GM23338 (cell line): Measurements from ENCODE around the gene FRA10AC1. TPM values are rescaled to one million over a fixed set of nuclear protein-coding genes. Genes with fewer than 3 reads are reported as not detected.

Experiments
- ATAC-seq: fragments of 200-7000 bp; cut with Tn5 transposase; 3 replicates; pipeline ENCODE4 v1.9.1; 2020
- DNase-seq: peaks from one replicate; pipeline ENCODE4 v3.0.0-alpha.2; 2015; ENCODE audit warnings: low spot score
- H2AFZ ChIP-seq: fragments of 200-600 bp; sonication (generic); 2 replicates; pipeline ENCODE4 v1.8.0; 2016; ENCODE audit warnings: antibody characterized with exemption, mild to moderate bottlenecking, moderate library complexity
- H3F3A ChIP-seq: fragments of 200-600 bp; sonication (generic); replicated peaks from 2 replicates; pipeline ENCODE4 v1.8.0; 2017; ENCODE audit warnings: antibody characterized with exemption, mixed run types, low read depth
- H3K27ac ChIP-seq: fragments of 200-600 bp; sonication (generic); 2 replicates; pipeline ENCODE4 v1.6.1; 2016; ENCODE audit warnings: low read depth
- H3K27me3 ChIP-seq: fragments of 200-600 bp; sonication (generic); 2 replicates; pipeline ENCODE4 v1.8.0; 2016; ENCODE audit warnings: mild to moderate bottlenecking, mixed run types, moderate library complexity; ENCODE audit not compliant: insufficient read depth
- H3K36me3 ChIP-seq: fragments of 200-600 bp; sonication (generic); 2 replicates; pipeline ENCODE4 v1.8.0; 2016; ENCODE audit warnings: mild to moderate bottlenecking; ENCODE audit not compliant: insufficient read depth
- H3K4me1 ChIP-seq: fragments of 200-600 bp; sonication (generic); 2 replicates; pipeline ENCODE4 v1.8.0; 2016; ENCODE audit warnings: mild to moderate bottlenecking, moderate library complexity; ENCODE audit not compliant: insufficient read depth
- H3K4me2 ChIP-seq: fragments of 200-600 bp; sonication (generic); 2 replicates; pipeline ENCODE4 v1.7.1; 2017; ENCODE audit warnings: mixed run types
- H3K4me3 ChIP-seq: fragments of 200-600 bp; sonication (generic); 2 replicates; pipeline ENCODE4 v1.6.1; 2016; ENCODE audit warnings: mixed run types
- H3K79me2 ChIP-seq: fragments of 200-600 bp; sonication (generic); replicated peaks from 2 replicates; pipeline ENCODE4 v1.8.0; 2017; ENCODE audit warnings: mild to moderate bottlenecking; ENCODE audit not compliant: insufficient read depth
- H3K9me2 ChIP-seq: fragments of 200-600 bp; sonication (generic); 2 replicates; pipeline ENCODE4 v1.8.0; 2017; ENCODE audit not compliant: insufficient read depth
- H4K20me1 ChIP-seq: fragments of 200-600 bp; sonication (generic); replicated peaks from 2 replicates; pipeline ENCODE4 v1.8.0; 2017; ENCODE audit warnings: mild to moderate bottlenecking; ENCODE audit not compliant: insufficient read depth
- H3K27ac Mint-ChIP-seq: 2 replicates; pipeline ENCODE4 v1.8.0; 2020; ENCODE audit warnings: inconsistent platforms, mild to moderate bottlenecking, moderate library complexity, mixed read lengths
- H3K27me3 Mint-ChIP-seq: 3 replicates; pipeline ENCODE4 v1.8.0; 2022; ENCODE audit warnings: low read depth, mild to moderate bottlenecking, moderate library complexity, mixed read lengths, inconsistent platforms; ENCODE audit not compliant: insufficient read depth, poor library complexity
- H3K36me3 Mint-ChIP-seq: 3 replicates; pipeline ENCODE4 v1.8.0; 2021; ENCODE audit warnings: low read depth, mild to moderate bottlenecking, inconsistent platforms, moderate library complexity, mixed read lengths
- H3K4me1 Mint-ChIP-seq: 3 replicates; pipeline ENCODE4 v1.8.0; 2020; ENCODE audit warnings: mild to moderate bottlenecking, inconsistent platforms, mixed read lengths
- H3K4me3 Mint-ChIP-seq: 3 replicates; pipeline ENCODE4 v1.8.0; 2021; ENCODE audit warnings: moderate library complexity, mild to moderate bottlenecking, inconsistent platforms, mixed read lengths
- H3K9me3 Mint-ChIP-seq: 3 replicates; pipeline ENCODE4 v1.8.0; 2020; ENCODE audit warnings: moderate library complexity, mild to moderate bottlenecking, inconsistent platforms, mixed read lengths
- CREB1 ChIP-seq: fragments of 250-450 bp; sonication (Bioruptor Pico); IDR thresholded peaks from 2 replicates; pipeline ENCODE4 v1.5.0; 2020; ENCODE audit warnings: low read depth, mild to moderate bottlenecking, moderate library complexity
- EZH2 ChIP-seq: fragments of 200-600 bp; sonication (generic); IDR thresholded peaks from one replicate; pipeline ENCODE4 v1.8.0; 2017; ENCODE audit warnings: antibody characterized with exemption, mild to moderate bottlenecking, low read depth; ENCODE audit not compliant: unreplicated experiment
- EZH2phosphoT487 ChIP-seq: fragments of 200-600 bp; sonication (generic); IDR thresholded peaks from one replicate; pipeline ENCODE4 v1.8.1; 2018; ENCODE audit warnings: antibody characterized with exemption; ENCODE audit not compliant: unreplicated experiment
- JUNB ChIP-seq: IDR thresholded peaks from one replicate; pipeline ENCODE4 v1.6.1; 2016; ENCODE audit warnings: antibody characterized with exemption; ENCODE audit not compliant: unreplicated experiment
- NANOG ChIP-seq: IDR thresholded peaks from 2 replicates; pipeline ENCODE4 v1.6.1; 2016; ENCODE audit warnings: antibody characterized with exemption, borderline replicate concordance
- POLR2AphosphoS5 ChIP-seq: IDR thresholded peaks from 2 replicates; pipeline ENCODE4 v1.6.1; 2016; ENCODE audit warnings: antibody characterized with exemption, low read depth
- STAT1 ChIP-seq: IDR thresholded peaks from one replicate; pipeline ENCODE4 v1.6.1; 2016; ENCODE audit warnings: antibody characterized with exemption; ENCODE audit not compliant: unreplicated experiment
- ZNF114 ChIP-seq: fragments of 250-450 bp; sonication (Bioruptor Pico); IDR thresholded peaks from 2 replicates; pipeline ENCODE4 v1.5.0; 2020; ENCODE audit warnings: mild to moderate bottlenecking, moderate library complexity
- ZNF331 ChIP-seq: fragments of 250-450 bp; sonication (Bioruptor Pico); IDR thresholded peaks from 2 replicates; pipeline ENCODE4 v1.5.0; 2020; ENCODE audit warnings: low read depth, mild to moderate bottlenecking, moderate library complexity
- polyA plus RNA-seq: library from polyadenylated mRNA; unstranded; fragments of >200 nt; fragmentation: Nextera tagmentation; extraction: Ambion mirVana; gene quantifications from 2 replicates; pipeline ENCODE4 v1.2.1, GENCODE V29; 2016
- total RNA-seq: library from RNA; depleted of rRNA; stranded (reverse); fragments of >200 nt; shearing (Covaris generic); gene quantifications from 2 replicates; pipeline ENCODE4 v1.2.3, GENCODE V29; 2014
- TF ChIP-seq, protein P1 (sequence below), 2 experiments: fragments of 200-600 bp in 1 of 2; sonication (generic) in 1 of 2; conservative IDR thresholded peaks; 2 replicates each; pipeline versions ENCODE4 v1.5.1 to v1.6.1; 2016 to 2017; ENCODE audit warnings: antibody characterized with exemption in 2 of 2, low read depth in 2 of 2, mild to moderate bottlenecking in 2 of 2, moderate library complexity in 1 of 2
- TF ChIP-seq, protein P2 (sequence below): IDR thresholded peaks from 2 replicates; pipeline ENCODE4 v1.6.1; 2016; ENCODE audit warnings: antibody characterized with exemption
- TF ChIP-seq, protein P3 (sequence below): IDR thresholded peaks from one replicate; pipeline ENCODE4 v1.6.1; 2018; ENCODE audit warnings: antibody characterized with exemption; ENCODE audit not compliant: unreplicated experiment
- TF ChIP-seq, protein P4 (sequence below): fragments of 250-450 bp; sonication (Bioruptor Pico); IDR thresholded peaks from 2 replicates; pipeline ENCODE4 v1.5.0; 2020; ENCODE audit warnings: mild to moderate bottlenecking, moderate library complexity

Gene FRA10AC1
- total and polyA plus RNA-seq, 2 experiments from 2014 or later = 35.4 to 51.5 TPM

DNA sequence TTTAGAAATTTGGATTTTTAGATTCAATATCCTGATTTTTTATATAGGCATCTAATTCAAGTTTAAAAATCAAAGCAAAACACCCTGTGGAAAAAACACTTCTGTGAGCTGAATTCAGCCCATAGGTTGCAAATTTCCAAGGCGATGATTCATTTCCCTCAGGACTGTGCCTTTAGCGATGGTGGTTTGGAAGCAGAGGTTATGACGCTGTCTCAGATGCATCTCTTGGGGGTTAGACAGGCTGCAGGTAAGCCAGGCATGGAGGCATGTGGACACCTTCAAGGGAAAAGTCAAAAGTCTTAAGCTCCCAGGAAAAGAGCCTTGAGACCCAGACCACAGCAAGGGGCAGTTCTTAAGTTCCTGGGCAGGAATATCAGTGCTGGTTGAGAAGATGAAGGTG is 9.5 kb upstream of the FRA10AC1 start:
- no peaks in the 10 kb centered on the region for H3K36me3 ChIP-seq
- no peak for TF ChIP-seq JUNB
- no peak for TF ChIP-seq ZNF331
- no peak for TF ChIP-seq POLR2AphosphoS5
- TF ChIP-seq, protein P1, sequence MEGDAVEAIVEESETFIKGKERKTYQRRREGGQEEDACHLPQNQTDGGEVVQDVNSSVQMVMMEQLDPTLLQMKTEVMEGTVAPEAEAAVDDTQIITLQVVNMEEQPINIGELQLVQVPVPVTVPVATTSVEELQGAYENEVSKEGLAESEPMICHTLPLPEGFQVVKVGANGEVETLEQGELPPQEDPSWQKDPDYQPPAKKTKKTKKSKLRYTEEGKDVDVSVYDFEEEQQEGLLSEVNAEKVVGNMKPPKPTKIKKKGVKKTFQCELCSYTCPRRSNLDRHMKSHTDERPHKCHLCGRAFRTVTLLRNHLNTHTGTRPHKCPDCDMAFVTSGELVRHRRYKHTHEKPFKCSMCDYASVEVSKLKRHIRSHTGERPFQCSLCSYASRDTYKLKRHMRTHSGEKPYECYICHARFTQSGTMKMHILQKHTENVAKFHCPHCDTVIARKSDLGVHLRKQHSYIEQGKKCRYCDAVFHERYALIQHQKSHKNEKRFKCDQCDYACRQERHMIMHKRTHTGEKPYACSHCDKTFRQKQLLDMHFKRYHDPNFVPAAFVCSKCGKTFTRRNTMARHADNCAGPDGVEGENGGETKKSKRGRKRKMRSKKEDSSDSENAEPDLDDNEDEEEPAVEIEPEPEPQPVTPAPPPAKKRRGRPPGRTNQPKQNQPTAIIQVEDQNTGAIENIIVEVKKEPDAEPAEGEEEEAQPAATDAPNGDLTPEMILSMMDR (conservative IDR thresholded peaks at IDR 0.05; ENCODE audit: low read depth in 2 of 2) = no peak
- TF ChIP-seq ZNF114 (CRISPR knock-in tag) = no peak
- TF ChIP-seq EZH2phosphoT487 = no peak
- no peak for TF ChIP-seq NANOG
- TF ChIP-seq, protein P2, sequence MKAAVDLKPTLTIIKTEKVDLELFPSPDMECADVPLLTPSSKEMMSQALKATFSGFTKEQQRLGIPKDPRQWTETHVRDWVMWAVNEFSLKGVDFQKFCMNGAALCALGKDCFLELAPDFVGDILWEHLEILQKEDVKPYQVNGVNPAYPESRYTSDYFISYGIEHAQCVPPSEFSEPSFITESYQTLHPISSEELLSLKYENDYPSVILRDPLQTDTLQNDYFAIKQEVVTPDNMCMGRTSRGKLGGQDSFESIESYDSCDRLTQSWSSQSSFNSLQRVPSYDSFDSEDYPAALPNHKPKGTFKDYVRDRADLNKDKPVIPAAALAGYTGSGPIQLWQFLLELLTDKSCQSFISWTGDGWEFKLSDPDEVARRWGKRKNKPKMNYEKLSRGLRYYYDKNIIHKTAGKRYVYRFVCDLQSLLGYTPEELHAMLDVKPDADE = no peak
- no peak for TF ChIP-seq CREB1 (CRISPR knock-in tag)
- TF ChIP-seq, protein P3, sequence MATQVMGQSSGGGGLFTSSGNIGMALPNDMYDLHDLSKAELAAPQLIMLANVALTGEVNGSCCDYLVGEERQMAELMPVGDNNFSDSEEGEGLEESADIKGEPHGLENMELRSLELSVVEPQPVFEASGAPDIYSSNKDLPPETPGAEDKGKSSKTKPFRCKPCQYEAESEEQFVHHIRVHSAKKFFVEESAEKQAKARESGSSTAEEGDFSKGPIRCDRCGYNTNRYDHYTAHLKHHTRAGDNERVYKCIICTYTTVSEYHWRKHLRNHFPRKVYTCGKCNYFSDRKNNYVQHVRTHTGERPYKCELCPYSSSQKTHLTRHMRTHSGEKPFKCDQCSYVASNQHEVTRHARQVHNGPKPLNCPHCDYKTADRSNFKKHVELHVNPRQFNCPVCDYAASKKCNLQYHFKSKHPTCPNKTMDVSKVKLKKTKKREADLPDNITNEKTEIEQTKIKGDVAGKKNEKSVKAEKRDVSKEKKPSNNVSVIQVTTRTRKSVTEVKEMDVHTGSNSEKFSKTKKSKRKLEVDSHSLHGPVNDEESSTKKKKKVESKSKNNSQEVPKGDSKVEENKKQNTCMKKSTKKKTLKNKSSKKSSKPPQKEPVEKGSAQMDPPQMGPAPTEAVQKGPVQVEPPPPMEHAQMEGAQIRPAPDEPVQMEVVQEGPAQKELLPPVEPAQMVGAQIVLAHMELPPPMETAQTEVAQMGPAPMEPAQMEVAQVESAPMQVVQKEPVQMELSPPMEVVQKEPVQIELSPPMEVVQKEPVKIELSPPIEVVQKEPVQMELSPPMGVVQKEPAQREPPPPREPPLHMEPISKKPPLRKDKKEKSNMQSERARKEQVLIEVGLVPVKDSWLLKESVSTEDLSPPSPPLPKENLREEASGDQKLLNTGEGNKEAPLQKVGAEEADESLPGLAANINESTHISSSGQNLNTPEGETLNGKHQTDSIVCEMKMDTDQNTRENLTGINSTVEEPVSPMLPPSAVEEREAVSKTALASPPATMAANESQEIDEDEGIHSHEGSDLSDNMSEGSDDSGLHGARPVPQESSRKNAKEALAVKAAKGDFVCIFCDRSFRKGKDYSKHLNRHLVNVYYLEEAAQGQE = no peak
- TF ChIP-seq STAT1 = no peak
- no peak for TF ChIP-seq EZH2
- TF ChIP-seq, protein P4, sequence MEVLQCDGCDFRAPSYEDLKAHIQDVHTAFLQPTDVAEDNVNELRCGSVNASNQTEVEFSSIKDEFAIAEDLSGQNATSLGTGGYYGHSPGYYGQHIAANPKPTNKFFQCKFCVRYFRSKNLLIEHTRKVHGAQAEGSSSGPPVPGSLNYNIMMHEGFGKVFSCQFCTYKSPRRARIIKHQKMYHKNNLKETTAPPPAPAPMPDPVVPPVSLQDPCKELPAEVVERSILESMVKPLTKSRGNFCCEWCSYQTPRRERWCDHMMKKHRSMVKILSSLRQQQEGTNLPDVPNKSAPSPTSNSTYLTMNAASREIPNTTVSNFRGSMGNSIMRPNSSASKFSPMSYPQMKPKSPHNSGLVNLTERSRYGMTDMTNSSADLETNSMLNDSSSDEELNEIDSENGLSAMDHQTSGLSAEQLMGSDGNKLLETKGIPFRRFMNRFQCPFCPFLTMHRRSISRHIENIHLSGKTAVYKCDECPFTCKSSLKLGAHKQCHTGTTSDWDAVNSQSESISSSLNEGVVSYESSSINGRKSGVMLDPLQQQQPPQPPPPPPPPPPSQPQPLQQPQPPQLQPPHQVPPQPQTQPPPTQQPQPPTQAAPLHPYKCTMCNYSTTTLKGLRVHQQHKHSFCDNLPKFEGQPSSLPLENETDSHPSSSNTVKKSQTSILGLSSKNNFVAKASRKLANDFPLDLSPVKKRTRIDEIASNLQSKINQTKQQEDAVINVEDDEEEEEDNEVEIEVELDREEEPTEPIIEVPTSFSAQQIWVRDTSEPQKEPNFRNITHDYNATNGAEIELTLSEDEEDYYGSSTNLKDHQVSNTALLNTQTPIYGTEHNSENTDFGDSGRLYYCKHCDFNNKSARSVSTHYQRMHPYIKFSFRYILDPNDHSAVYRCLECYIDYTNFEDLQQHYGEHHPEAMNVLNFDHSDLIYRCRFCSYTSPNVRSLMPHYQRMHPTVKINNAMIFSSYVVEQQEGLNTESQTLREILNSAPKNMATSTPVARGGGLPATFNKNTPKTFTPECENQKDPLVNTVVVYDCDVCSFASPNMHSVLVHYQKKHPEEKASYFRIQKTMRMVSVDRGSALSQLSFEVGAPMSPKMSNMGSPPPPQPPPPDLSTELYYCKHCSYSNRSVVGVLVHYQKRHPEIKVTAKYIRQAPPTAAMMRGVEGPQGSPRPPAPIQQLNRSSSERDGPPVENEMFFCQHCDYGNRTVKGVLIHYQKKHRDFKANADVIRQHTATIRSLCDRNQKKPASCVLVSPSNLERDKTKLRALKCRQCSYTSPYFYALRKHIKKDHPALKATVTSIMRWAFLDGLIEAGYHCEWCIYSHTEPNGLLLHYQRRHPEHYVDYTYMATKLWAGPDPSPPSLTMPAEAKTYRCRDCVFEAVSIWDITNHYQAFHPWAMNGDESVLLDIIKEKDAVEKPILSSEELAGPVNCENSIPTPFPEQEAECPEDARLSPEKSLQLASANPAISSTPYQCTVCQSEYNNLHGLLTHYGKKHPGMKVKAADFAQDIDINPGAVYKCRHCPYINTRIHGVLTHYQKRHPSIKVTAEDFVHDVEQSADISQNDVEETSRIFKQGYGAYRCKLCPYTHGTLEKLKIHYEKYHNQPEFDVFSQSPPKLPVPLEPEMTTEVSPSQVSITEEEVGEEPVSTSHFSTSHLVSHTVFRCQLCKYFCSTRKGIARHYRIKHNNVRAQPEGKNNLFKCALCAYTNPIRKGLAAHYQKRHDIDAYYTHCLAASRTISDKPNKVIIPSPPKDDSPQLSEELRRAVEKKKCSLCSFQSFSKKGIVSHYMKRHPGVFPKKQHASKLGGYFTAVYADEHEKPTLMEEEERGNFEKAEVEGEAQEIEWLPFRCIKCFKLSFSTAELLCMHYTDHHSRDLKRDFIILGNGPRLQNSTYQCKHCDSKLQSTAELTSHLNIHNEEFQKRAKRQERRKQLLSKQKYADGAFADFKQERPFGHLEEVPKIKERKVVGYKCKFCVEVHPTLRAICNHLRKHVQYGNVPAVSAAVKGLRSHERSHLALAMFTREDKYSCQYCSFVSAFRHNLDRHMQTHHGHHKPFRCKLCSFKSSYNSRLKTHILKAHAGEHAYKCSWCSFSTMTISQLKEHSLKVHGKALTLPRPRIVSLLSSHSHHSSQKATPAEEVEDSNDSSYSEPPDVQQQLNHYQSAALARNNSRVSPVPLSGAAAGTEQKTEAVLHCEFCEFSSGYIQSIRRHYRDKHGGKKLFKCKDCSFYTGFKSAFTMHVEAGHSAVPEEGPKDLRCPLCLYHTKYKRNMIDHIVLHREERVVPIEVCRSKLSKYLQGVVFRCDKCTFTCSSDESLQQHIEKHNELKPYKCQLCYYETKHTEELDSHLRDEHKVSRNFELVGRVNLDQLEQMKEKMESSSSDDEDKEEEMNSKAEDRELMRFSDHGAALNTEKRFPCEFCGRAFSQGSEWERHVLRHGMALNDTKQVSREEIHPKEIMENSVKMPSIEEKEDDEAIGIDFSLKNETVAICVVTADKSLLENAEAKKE (CRISPR knock-in tag) = no peak
- 0 out of 2 replicates have a peak, but pooled peaks cover 5% of the 10 kb centered on the region for H3K4me1 ChIP-seq
- no peak overlapping the region for H3K27ac ChIP-seq
- no peaks in the 10 kb centered on the region for H3K79me2 ChIP-seq
- no peak for ATAC-seq
- no peak overlapping the region for H3K4me2 ChIP-seq
- H4K20me1 ChIP-seq = no peaks in the 10 kb centered on the region
- H3K4me1 Mint-ChIP-seq = peaks cover 3% of the 10 kb centered on the region; the same call in 1 of the 3 replicates
- no peaks in the 10 kb centered on the region for H3F3A ChIP-seq
- no peak overlapping the region for H3K27ac Mint-ChIP-seq
- no peaks in the 10 kb centered on the region for H3K36me3 Mint-ChIP-seq
- no peaks in the 10 kb centered on the region for H3K27me3 ChIP-seq
- H2AFZ ChIP-seq = no peak overlapping the region
- DNase-seq = no peak
- no peak overlapping the region for H3K4me3 ChIP-seq
- no peaks in the 10 kb centered on the region for H3K9me3 Mint-ChIP-seq
- peaks cover 3% of the 10 kb centered on the region for H3K27me3 Mint-ChIP-seq
- no peaks in the 10 kb centered on the region for H3K9me2 ChIP-seq
- H3K4me3 Mint-ChIP-seq = no peak overlapping the region
